Uterus (tissue), 4 donors: ENCODE data around the gene ARHGEF16. TPM values are rescaled to one million over a fixed set of nuclear protein-coding genes. Genes with fewer than 3 reads are reported as not detected.

Experiments used
- DNase-seq, 2 donors: peaks; one replicate each; pipeline ENCODE4 v3.0.0-alpha.2; 2019 to 2020
- H3K27ac ChIP-seq, 2 donors: fragments of 200-600 bp; sonication (generic); 1 replicate in 1 of 2; 2 replicates in 1 of 2; pipeline ENCODE4 v1.5.1; 2016 to 2018
- H3K27me3 ChIP-seq, 2 donors: fragments of 200-600 bp; sonication (generic); one replicate each; pipeline ENCODE4 v1.5.1; 2018 to 2019; ENCODE audit warnings: control low read depth in 1 of 2
- H3K36me3 ChIP-seq, 2 donors: fragments of 200-600 bp; sonication (generic); one replicate each; pipeline ENCODE4 v1.5.1; 2019; ENCODE audit warnings: control low read depth in 1 of 2
- H3K4me1 ChIP-seq, 2 donors: fragments of 200-600 bp; sonication (generic); one replicate each; pipeline ENCODE4 v1.5.1; 2018 to 2019; ENCODE audit warnings: control low read depth in 1 of 2
- H3K4me3 ChIP-seq, 2 donors: fragments of 200-600 bp; sonication (generic); 1 replicate in 1 of 2; 2 replicates in 1 of 2; pipeline ENCODE4 v1.5.1; 2018 to 2019; ENCODE audit warnings: mild to moderate bottlenecking in 1 of 2
- H3K9me3 ChIP-seq, 2 donors: fragments of 200-600 bp; sonication (generic); one replicate each; pipeline ENCODE4 v1.5.1; 2019; ENCODE audit warnings: control low read depth in 1 of 2
- CTCF ChIP-seq, 4 experiments: fragments of 200-600 bp in 2 of 4; fragments of 450-650 bp in 2 of 4; sonication (generic) in 2 of 4; IDR thresholded peaks; one replicate each; pipeline ENCODE4 v1.5.1; 2016 to 2019; ENCODE audit warnings: antibody characterized with exemption in 4 of 4, mild to moderate bottlenecking in 2 of 4, moderate library complexity in 1 of 4
- POLR2A ChIP-seq, 2 donors: fragments of 450-650 bp; IDR thresholded peaks; one replicate each; pipeline ENCODE4 v1.6.1; 2016; ENCODE audit warnings: antibody characterized with exemption in 2 of 2, mild to moderate bottlenecking in 1 of 2, moderate library complexity in 1 of 2
- intact Hi-C: fragments of 100-400 bp; cut with DNase I; formaldehyde crosslinking; loops from one replicate; pipeline ENCODE4 v1.15.1; 2023; ENCODE audit warnings: low total_unique reads
- total RNA-seq, 4 donors: library from RNA; depleted of rRNA in 3 of 4; stranded (reverse); fragments of >200 nt in 3 of 4; gene quantifications; one replicate each; pipeline versions ENCODE4 v1.1.0 to v1.2.4, GENCODE V29; 2014 to 2023
- donor health status: DM: yes; HTN: yes; CAD: no.

ARHGEF16 gene
- total RNA-seq, 4 donors from 2014 or later = 0.29 to 2.3 (median 1.2) TPM; not detected in 1

DNA sequence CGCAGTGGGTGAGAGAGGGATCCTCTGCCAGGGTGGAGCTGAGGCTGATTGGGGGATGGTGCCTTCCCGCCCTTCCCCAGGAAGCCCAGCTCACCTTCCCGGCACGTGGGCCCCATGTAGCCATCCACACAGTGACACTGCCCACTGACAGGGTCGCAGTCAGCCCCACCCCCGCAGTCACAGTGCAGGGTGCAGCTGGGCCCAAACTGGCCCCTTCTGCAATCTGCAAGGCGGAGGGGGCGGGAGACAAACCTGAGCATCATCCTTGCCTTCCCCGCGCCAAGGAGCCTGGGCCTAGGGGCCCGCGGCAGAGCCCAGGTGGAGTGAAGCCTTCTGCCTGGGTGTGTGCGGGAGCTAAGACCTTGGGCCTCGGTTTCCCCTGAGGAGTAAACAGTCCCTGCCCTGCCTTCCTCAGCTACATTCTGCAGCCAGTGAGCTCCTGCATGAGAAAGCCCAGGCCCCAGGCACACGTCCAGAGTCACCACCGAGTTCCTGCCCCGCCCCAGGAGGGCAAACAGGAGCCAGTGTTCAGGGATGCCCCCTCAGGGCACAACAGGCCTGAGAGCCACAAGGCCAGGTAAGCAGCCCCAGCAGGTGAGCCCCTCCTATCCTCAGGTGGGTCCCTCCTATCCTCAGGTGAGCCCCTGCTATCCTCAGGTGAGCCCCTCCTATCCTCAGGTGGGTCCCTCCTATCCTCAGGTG, 38.2 kb downstream of the ARHGEF16 start:
- no peak overlapping the region for H3K4me3 ChIP-seq
- no peaks in the 10 kb centered on the region for H3K9me3 ChIP-seq
- no peak for DNase-seq
- H3K27me3 ChIP-seq = no peaks in the 10 kb centered on the region
- no peak overlapping the region for H3K27ac ChIP-seq
- no peak for TF ChIP-seq CTCF (IDR thresholded peaks at IDR 0.05)
- TF ChIP-seq POLR2A (IDR thresholded peaks at IDR 0.05) = no peak
- intact Hi-C loops = loop anchor here (5.0 kb wide), 1 partner anchor 125 kb away; no protein-coding TSS in a partner anchor
- no peaks in the 10 kb centered on the region for H3K36me3 ChIP-seq
- no peaks in the 10 kb centered on the region for H3K4me1 ChIP-seq

- intact Hi-C loops = loop anchor here (5.0 kb wide), 1 partner anchor 123 kb away; no protein-coding TSS in a partner anchor
- no peaks in the 10 kb centered on the region for H3K9me3 ChIP-seq
- no peaks in the 10 kb centered on the region for H3K27me3 ChIP-seq
- no peaks in the 10 kb centered on the region for H3K4me1 ChIP-seq
- no peak for TF ChIP-seq CTCF (IDR thresholded peaks at IDR 0.05)
- no peak overlapping the region for H3K27ac ChIP-seq
- DNase-seq = no peak
- H3K36me3 ChIP-seq = no peaks in the 10 kb centered on the region
- no peak overlapping the region for H3K4me3 ChIP-seq
Measured at GRCh38 chr1:3494321-3495308, 40.1 kb downstream of the ARHGEF16 start.

GRCh38 chr1:3495776-3496745, 41.6 kb downstream of the ARHGEF16 start:
- Histone ChIP-seq H3K4me1 (no peaks in the 10 kb centered on the region), H3K4me3 (no peak overlapping the region), H3K36me3 (no peaks in the 10 kb centered on the region), H3K27me3 (no peaks in the 10 kb centered on the region), H3K9me3 (no peaks in the 10 kb centered on the region), H3K27ac (no peak overlapping the region)
- no peak for DNase-seq
- TF ChIP-seq CTCF (IDR thresholded peaks at IDR 0.05) (no peak), POLR2A (IDR thresholded peaks at IDR 0.05) (no peak)
- intact Hi-C loops = no loop called here

DNA sequence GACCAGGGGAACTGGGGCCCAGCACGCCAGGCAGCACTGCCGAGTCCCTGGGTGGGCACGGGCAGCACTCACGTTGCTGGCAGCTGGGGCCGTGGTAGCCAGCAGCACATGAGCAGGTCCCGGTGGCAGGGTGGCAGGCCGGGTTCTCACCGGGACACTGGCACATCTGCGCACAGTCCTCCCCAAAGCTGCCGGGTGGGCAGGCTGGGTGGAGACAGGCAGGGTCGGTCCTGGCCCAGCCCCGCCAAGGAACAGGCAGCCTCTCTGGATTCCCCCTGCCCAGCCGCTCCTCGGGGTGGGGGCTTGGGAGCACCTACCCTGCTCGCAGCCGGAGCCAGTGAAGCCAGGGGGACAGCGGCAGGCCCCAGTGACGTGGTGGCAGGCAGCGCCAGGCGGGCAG, 42.5 kb downstream of the ARHGEF16 start:
- Histone ChIP-seq H3K36me3 (no peaks in the 10 kb centered on the region), H3K27me3 (no peaks in the 10 kb centered on the region), H3K4me3 (no peak overlapping the region), H3K9me3 (no peaks in the 10 kb centered on the region), H3K4me1 (no peaks in the 10 kb centered on the region), H3K27ac (no peak overlapping the region)
- no peak for TF ChIP-seq CTCF (IDR thresholded peaks at IDR 0.05)
- no peak for TF ChIP-seq POLR2A (IDR thresholded peaks at IDR 0.05)
- intact Hi-C loops = no loop called here
- DNase-seq = no peak
